Muscle of leg (tissue), 11 donors: ENCODE results near the gene MCMBP. TPM values are rescaled to one million over a fixed set of nuclear protein-coding genes. Genes with fewer than 3 reads are reported as not detected.
A peak's percentile ranks its signal among the peaks of the same experiment; 100 is the strongest.

Source experiments
- DNase-seq: peaks from one replicate; pipeline ENCODE4 v3.0.0; 2013
- H3K27ac ChIP-seq: one replicate; pipeline ENCODE4 v1.5.1; 2013; ENCODE audit warnings: mild to moderate bottlenecking, low read length, control low read depth
- H3K27me3 ChIP-seq: one replicate; pipeline ENCODE4 v1.6.1; 2013; ENCODE audit warnings: low read length; ENCODE audit not compliant: control insufficient read depth, insufficient read depth
- H3K36me3 ChIP-seq: one replicate; pipeline ENCODE4 v1.6.1; 2013; ENCODE audit warnings: low read length; ENCODE audit not compliant: control insufficient read depth, insufficient read depth
- H3K4me1 ChIP-seq: one replicate; pipeline ENCODE4 v1.6.1; 2013; ENCODE audit warnings: low read length; ENCODE audit not compliant: control insufficient read depth, insufficient read depth
- H3K4me3 ChIP-seq: one replicate; pipeline ENCODE4 v1.5.1; 2013; ENCODE audit warnings: low read length, control low read depth
- H3K9me3 ChIP-seq: replicated peaks from 2 replicates; pipeline ENCODE4 v1.6.1; 2013; ENCODE audit warnings: low read depth, low read length; ENCODE audit not compliant: control insufficient read depth
- WGBS: methylation state at CpG from one replicate; pipeline ENCODE4 v1.1.5; 2013; ENCODE audit warnings: missing lambda C conversion rate; ENCODE audit not compliant: insufficient coverage; 5-methylcytosine and 5-hydroxymethylcytosine counted together
- polyA plus RNA-seq, 8 donors: library from polyadenylated mRNA; unstranded; fragments of 120-200 nt; gene quantifications; one replicate each; pipeline versions ENCODE4 v1.2.1 to v1.2.3, GENCODE V29; 2013; ENCODE audit warnings: inconsistent platforms in 1 of 8, low replicate concordance in 1 of 8; ENCODE audit not compliant: insufficient read length in 8 of 8, insufficient read depth in 1 of 8
- total RNA-seq: library from RNA; stranded (reverse); fragments of 120-200 nt; gene quantifications from one replicate; pipeline ENCODE4 v1.2.4, GENCODE V29; 2013

The MCMBP gene
- total and polyA plus RNA-seq, 9 donors: 28.4 to 46.7 (median 37.5) TPM

DNA sequence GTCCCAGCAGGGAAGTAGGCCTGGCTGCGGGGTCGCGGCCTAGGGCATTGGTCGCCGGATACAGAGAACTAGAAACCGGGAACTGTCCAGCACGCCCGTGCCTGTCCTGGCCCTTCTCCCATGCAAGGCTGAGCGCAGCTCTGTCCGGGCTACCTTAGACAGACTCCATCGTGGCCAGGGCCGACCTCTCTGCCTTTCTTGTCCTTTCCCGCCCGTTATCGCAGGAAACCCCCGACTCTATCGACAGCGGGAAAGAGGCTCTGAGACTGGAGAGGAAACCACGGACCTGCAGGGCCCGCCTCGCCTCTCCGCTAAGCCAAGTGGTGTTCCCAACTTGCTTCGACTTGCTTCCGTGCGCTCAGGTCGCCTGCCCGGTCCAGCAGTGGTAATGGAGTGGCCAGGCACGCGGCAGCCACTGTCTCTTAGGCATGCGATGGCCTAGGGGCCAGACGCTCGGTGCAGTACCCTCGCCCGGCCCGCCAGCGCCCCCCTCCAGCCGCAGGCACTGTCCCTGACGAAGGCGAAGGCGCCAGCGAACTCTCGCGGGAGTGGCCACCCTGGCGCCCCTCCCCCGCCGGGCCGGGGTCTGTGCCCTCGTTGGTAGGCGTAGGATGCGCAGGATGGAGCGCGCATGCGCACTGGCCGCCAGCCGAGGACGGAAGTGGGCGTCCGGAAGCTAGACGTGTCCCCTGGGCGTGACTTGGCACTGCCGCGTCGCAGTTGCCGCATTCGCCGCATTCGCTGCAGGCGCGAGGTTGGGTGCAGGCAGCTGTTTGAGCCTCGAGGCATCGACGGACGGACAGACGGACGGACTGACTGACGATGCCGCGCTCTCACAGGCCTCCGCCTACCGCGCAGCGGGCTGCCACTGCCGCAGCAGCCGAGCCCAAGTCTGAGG is 54.4 kb downstream of the MCMBP start:
- H3K27me3 ChIP-seq: no peaks in the 10 kb centered on the region

DNA sequence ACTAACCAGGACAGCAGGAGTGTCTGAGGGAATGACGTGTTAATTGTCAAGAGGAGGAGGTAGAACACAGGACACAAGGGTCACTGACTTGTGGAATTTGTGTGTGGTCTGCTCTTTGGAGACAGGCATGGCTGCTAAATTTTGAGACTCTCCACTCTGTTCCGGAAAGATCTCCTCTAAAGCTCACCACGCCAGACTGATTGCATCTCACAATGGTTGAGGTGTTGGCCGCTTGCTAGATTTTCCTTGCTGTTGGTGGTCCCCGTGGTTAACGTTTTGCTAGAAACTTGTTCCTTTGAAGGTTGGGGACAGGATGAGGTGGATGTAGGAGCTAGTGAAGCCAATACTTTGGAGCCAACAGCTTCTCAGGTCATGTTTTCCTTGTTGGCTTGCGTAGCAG is 57.0 kb downstream of the MCMBP start:
- peaks cover 8% of the 10 kb centered on the region for H3K36me3 ChIP-seq
- WGBS: 95% methylated on average over 6 of the region's 7 CpGs
- no peak overlapping the region for H3K4me3 ChIP-seq
- H3K4me1 ChIP-seq: peaks cover 4% of the 10 kb centered on the region
- no peak overlapping the region for H3K27ac ChIP-seq
- no peaks in the 10 kb centered on the region for H3K27me3 ChIP-seq
- H3K9me3 ChIP-seq: no peaks in the 10 kb centered on the region
- DNase-seq: no peak

More for the DNA sequence above, 54.4 kb downstream of the MCMBP start:
- no peak overlapping the region for H3K27ac ChIP-seq
- DNase-seq: peak; percentile 88
- peak overlapping the region; percentile 39 for H3K4me3 ChIP-seq
- H3K9me3 ChIP-seq: no peaks in the 10 kb centered on the region
- 47% methylated on average over 84 of the region's 84 CpGs for WGBS
- H3K4me1 ChIP-seq: peaks cover 4% of the 10 kb centered on the region
- H3K36me3 ChIP-seq: peaks cover 5% of the 10 kb centered on the region

DNA sequence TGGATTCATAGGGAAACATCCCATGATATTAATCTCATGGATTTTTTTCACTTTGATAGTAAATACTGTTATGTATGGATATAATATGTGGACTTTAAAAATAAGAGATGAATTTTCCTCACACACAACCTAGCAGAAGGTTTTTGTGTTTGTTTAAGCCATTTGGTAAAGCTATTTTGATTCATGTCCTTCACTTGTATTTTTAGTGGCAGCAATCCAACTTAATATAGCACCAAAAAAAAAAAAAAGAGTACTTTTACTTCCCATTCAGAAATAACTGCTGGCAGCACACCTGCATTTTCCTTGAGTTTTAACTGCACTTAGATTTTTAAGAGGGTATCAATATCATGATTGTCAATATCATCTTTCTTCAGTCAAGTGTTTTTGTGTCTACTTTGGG is 60.0 kb downstream of the MCMBP start:
- H3K27me3 ChIP-seq: no peaks in the 10 kb centered on the region
- no peak overlapping the region for H3K4me3 ChIP-seq
- peaks cover 8% of the 10 kb centered on the region for H3K36me3 ChIP-seq
- H3K9me3 ChIP-seq: no peaks in the 10 kb centered on the region
- DNase-seq: peak; percentile 18
- H3K27ac ChIP-seq: no peak overlapping the region
- no peaks in the 10 kb centered on the region for H3K4me1 ChIP-seq

DNA sequence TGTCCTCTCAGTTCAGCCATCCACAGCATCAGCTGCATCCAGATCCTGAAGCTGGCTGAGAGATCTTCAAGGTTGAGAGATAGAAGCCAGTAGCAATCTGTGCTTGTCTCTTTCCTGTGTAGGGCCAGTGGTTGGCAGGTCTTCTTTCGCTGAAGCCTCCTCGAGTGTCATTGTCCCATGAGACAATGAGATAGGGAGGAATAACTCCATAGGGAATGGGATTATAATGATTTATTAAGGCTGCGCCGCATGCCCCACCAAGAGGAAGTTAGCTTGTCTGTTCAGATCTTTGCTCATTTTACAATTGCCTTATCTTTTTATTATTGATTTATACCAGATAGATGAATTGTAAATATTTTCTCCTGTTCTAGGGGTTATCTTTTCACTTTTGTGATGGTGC is 61.5 kb downstream of the MCMBP start:
- no CpG with 5 or more reads among the region's 4 CpGs for WGBS

DNA sequence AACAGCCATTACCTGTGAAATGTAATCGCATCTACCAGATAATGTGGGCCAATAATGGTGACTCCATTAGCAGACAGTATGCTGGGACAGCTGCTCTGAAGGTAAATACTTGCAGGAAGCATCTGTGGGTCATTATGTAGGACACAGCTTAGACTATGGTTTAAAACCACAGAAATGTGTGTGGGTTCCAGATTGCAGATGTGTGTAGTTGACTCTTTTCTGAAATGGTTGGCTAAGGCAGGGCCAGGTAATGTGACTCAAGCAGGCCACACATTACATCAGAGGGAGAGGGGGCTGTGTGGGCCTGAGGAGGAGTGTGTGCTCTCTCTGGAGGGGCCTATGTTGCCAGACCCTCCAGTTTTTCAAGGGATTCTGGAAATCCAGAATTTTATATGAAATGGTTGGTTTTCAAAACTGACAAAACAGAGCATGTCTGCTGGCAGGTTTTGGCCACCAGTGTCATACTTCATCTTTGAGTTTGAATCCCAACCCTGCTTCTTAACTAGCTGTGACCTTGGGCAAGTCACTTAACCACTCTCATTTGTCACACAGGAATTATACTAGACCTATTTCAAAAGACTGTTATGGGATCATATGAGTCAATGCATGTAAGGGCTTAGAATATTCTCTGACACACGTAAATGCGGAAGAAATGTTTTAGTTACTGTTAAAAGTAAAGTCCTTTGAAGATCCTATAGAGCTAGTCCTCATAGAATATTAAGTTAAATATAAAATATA is 64.5 kb downstream of the MCMBP start:
- no peak overlapping the region for H3K4me3 ChIP-seq
- H3K36me3 ChIP-seq: peaks cover 8% of the 10 kb centered on the region
- 89% methylated on average over 1 of the region's 3 CpGs for WGBS

More for the DNA sequence above, 61.5 kb downstream of the MCMBP start:
- no peak for DNase-seq
- Histone ChIP-seq H3K27me3 (no peaks in the 10 kb centered on the region), H3K4me3 (no peak overlapping the region), H3K4me1 (no peaks in the 10 kb centered on the region), H3K27ac (no peak overlapping the region), H3K36me3 (peaks cover 8% of the 10 kb centered on the region), H3K9me3 (no peaks in the 10 kb centered on the region)

DNA sequence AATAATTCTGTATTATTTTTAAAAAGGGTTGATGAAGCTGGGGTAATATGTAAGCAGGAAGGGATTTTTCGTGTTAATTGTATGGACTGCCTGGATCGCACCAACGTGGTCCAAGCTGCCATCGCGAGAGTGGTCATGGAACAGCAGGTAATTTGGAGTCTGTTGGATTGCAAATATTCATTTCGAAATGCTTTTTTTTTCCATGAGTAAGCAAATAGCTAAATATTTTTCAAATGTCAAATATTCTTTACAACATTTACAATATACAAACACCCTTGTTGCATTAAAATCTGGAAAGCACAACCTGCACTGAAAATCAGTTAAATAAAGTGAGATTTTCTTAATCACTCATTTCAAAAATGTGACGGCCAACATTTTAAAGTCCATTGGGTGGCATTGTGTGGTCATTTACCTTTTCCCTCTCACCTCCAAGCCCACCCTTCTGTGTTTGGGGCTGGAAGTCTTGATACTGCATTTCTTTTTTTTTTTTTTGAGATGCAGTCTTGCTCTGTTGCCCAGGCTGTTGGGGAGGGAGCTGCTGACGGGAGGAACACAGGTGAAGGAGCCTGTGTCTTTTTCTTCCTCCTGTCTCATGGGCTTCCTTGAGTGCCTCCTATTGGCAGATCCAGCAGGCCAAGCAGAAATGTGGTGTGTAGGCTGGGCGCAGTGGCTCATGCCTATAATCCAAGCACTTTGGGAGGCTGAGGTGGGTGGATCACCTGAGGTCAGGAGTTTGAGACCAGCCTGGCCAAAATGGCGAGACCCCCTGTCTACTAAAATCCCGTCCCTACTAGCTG is 66.1 kb downstream of the MCMBP start:
- DNase-seq: no peak
- no peak overlapping the region for H3K27ac ChIP-seq
- WGBS: 87% methylated on average over 4 of the region's 11 CpGs
- H3K27me3 ChIP-seq: no peaks in the 10 kb centered on the region
- no peaks in the 10 kb centered on the region for H3K9me3 ChIP-seq
- H3K4me1 ChIP-seq: no peaks in the 10 kb centered on the region
- peaks cover 4% of the 10 kb centered on the region for H3K36me3 ChIP-seq
- no peak overlapping the region for H3K4me3 ChIP-seq

More for the DNA sequence above, 64.5 kb downstream of the MCMBP start:
- DNase-seq: no peak
- Histone ChIP-seq H3K27me3 (no peaks in the 10 kb centered on the region), H3K9me3 (no peaks in the 10 kb centered on the region), H3K4me1 (no peaks in the 10 kb centered on the region), H3K27ac (no peak overlapping the region)

DNA sequence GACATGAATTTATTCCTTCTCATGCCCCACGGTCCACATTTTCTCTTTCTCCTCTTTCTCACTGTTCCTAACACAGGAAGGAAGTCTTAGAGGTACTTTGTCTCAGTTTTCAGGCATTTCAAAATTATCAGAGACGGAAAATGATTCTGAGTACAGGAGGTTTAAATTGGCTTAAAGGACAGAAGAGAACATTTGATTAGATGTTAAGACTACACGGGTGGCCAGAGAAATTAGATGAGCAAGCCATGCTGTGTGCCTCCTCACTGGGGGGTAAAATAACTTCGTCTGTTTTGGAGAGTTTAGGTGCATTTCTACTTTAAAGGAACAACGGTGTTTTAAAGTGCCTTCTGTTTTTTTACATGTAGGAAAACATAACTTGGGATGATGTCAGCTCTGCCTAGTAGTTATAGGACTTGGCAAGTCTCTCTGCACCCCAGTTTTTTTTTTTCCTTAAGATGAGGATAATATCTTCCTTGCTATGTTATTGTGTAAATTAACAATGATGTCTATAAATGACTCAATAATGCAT is 66.9 kb downstream of the MCMBP start:
- no peak for DNase-seq
- Histone ChIP-seq H3K4me1 (no peaks in the 10 kb centered on the region), H3K36me3 (peaks cover 4% of the 10 kb centered on the region), H3K27me3 (no peaks in the 10 kb centered on the region), H3K27ac (no peak overlapping the region), H3K4me3 (no peak overlapping the region), H3K9me3 (no peaks in the 10 kb centered on the region)
- 45% methylated on average over 3 of the region's 5 CpGs for WGBS

DNA sequence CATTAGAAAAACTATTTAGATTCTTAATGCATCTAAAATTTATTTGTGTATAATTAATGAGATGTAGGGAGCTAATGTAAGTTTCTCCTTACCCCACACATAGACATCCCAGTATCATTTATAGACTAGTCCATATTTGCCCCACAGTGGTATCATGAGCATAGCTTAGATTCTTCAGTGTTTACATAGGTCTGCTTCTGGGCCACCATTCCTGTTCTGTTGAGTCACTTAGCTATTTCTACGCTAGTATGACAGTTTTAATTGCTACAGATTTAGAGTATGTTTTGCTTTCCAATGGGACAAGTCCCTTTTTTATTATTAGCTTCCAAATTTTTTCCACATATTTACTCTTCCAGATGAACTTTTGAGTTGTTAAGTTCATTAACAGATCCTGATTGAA is 69.4 kb downstream of the MCMBP start:
- Histone ChIP-seq H3K9me3 (no peaks in the 10 kb centered on the region), H3K4me1 (no peaks in the 10 kb centered on the region), H3K36me3 (peaks cover 4% of the 10 kb centered on the region), H3K27me3 (no peaks in the 10 kb centered on the region), H3K4me3 (no peak overlapping the region), H3K27ac (no peak overlapping the region)
- DNase-seq: peak; percentile 30
- whole genome bisulfite sequencing: no CpG with 5 or more reads among the region's 1 CpG

DNA sequence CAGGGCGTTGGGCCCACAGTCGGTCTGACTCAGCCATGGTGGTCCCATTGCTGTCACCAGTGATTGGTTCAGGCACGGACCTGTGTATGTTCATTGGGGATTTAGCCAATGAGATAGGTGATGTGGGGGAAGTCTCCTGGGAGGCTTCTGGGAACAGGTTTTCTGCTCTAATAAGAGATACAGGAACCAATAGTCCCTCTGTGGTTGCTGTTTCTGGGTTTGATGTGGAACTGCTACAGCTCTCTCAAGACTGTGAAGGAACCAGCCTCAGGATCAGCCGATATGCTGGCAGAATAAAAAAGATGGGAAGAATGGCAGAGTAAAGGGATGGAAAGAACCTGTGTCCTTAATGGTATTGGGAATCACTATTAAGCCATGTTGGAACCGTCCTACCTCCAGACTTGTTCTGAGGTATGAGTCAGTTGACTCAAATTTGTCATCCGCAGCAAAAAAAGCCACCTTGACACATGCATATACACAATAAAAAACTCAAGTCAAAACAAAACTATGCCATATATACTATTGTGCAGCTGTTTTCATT is 70.6 kb downstream of the MCMBP start:
- DNase-seq: no peak
- Histone ChIP-seq H3K36me3 (peaks cover 5% of the 10 kb centered on the region), H3K4me1 (no peaks in the 10 kb centered on the region), H3K4me3 (no peak overlapping the region), H3K27ac (no peak overlapping the region), H3K27me3 (no peaks in the 10 kb centered on the region), H3K9me3 (no peaks in the 10 kb centered on the region)
- WGBS: 57% methylated on average over 1 of the region's 6 CpGs
